Right ventricle myocardium inferior (tissue), 1 donor: ENCODE data around the gene TRAPPC2L. TPM values are rescaled to one million over a fixed set of nuclear protein-coding genes. Genes with fewer than 3 reads are reported as not detected.

Experiments
- ATAC-seq: fragments of 200-7000 bp; cut with Tn5 transposase; one replicate; pipeline ENCODE4 v1.9.1; 2020; ENCODE audit warnings: mild to moderate bottlenecking, moderate library complexity
- DNase-seq: peaks from one replicate; pipeline ENCODE4 v3.0.0; 2021; ENCODE audit errors: missing footprints
- intact Hi-C: fragments of 100-400 bp; cut with DNase I; formaldehyde crosslinking; loops from one replicate; pipeline ENCODE4 v1.11.0; 2022
- total RNA-seq: library from RNA; stranded (reverse); fragmentation: NEBNext Ultra II Directional; extraction: Animal tissue kit (Norgen Biotek cat#: 25700); gene quantifications from one replicate; pipeline ENCODE4 v1.2.1, GENCODE V29; 2021
- donor health status: DM: no; HTN: yes; CAD: no; lungs with severe emphysema.

Gene TRAPPC2L
- total RNA-seq, 1 donor from 2014 or later, result 58.7 TPM

DNA sequence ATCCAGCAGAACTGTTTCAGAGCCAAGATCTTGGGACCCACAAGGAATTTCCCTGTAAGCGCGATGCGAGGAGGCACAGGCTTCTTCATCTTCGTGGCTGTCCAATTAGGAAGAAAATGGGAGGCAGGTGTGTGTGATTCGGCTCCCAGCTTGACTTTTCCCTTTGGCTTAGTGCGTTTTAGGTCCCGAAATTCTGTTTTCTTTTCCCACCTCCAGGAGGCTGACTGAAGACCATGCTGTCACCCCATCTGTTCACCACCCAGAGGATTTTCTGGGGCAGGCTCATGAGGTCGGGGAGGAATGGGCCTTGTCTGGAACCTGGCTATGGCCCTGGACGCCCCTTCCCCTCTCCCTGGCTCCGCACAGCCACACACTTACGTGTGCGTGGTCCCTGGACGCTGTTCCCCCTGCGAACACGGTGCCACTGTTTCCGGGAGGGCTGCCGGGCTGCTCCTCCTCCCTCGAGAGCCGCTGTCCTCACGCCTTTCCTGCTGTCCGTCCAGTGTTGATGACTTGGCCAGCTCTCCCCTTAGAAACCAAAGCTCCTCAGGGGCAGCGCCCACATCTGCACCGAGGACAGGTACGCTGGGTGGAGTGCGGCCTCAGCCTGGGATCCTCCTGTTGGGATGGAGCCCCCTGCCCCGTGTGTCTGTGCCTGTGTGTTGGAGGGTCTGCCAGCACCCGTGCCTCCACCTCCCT, 12.2 kb downstream of the TRAPPC2L start:
- intact Hi-C loops, result no loop called here
- ATAC-seq (no peak), DNase-seq (no peak)

DNA sequence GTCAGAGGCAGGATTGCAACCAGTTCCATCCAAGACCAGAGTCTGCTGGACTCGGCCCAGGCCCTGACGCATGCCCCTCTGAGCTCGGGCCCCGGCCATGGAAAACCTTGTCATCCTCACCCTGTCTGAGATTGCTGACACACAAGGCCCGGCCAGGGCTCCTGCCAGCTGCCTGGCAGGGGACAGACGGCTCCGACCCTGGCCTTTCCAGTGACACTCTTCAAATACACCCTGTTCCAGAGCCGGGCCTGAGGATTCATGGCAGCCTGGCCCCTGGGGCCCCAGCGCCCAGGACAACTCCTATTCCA, 12.7 kb downstream of the TRAPPC2L start:
- intact Hi-C loops, result no loop called here
- peak; percentile 73 for ATAC-seq
- peak; percentile 85 for DNase-seq

DNA sequence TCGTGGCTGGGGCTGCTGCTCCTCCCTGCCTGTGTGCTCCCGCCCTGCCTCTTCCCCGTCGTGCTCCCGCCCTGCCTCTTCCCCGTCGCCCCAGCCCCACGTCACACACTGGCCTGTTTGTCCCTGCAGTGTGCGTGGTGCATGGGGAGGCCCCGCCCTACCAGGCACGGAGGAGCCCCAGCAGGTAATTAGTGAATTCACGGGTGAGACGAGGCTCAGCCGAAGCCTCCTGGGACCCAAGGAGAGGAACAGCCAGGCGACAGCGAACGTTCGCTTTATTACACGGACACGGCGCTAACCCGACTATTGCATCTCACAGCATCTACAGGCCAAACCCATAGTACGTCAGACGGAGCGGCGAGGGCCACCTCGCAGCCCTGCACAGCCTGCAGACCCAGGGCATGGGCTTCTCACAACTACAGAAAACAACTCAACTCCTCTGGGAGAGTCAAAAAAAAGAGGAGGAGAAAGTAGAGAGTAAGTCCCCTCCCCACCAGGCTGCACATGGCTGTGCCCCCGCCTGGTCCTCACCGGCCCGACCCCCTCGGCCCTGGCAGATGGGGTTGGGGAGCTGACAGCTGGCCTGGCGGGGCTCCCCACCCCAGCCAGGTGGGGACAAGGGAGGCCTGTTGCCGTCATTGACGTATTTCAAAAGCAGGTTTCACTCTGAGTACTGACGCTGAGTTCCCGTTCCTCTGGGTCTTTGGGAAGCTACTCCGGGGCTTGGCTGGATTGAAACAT, 13.9 kb downstream of the TRAPPC2L start:
- ATAC-seq (no peak), DNase-seq (no peak)
- intact Hi-C loops, result no loop called here

DNA sequence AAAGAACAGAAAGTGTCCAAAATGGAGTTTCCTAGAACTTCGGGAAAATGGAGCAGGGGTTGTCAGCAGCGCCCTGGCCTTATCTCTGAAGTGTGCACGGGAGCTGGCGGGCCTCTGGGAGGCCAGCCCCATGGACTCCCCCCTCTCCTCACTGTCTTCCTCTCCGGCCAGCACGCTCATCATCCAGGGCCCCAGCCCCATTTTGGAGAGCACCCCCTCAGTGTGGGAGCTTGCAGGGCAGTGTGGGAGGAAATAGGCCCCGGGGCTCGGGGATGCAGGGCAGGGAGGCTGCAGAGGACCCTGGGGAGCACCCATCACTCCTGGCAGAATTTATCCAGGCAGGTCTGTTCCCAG, 14.4 kb downstream of the TRAPPC2L start:
- DNase-seq, result no peak
- intact Hi-C loops, result no loop called here
- no peak for ATAC-seq

DNA sequence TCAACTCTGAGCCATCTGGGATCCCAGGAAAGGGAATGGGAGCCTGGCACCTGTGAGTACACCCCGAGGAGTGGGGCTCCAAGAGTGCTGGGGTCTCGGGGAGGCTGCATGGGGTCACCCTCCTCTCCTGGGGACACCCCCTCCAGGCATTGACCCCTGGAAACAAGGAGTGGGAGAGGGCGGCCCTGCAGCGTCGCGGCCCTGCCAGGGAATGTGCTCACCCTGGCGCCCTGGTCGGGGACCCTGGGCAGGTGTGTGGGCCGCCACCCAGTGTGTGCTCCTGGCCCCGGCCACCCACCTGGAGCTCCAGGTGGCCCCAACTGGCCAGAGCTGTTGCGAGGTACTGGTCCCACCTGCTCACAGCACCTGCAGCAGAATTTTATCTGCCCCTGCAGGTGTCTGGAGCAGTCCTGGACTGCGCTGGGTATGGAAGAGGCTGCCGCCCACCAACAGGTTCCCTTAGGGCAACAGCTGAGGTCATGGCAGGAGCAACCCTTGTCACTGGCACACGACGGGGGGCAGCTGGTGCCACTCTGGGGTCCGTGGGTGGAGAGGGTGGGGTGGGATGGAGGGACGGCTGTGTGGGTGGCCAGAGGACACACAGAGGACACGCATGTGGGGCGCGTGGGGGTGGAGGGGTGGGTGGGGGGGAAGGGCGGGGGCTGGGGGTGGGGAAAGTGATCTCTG, 14.9 kb downstream of the TRAPPC2L start:
- no peak for DNase-seq
- no peak for ATAC-seq
- intact Hi-C loops, result no loop called here

DNA sequence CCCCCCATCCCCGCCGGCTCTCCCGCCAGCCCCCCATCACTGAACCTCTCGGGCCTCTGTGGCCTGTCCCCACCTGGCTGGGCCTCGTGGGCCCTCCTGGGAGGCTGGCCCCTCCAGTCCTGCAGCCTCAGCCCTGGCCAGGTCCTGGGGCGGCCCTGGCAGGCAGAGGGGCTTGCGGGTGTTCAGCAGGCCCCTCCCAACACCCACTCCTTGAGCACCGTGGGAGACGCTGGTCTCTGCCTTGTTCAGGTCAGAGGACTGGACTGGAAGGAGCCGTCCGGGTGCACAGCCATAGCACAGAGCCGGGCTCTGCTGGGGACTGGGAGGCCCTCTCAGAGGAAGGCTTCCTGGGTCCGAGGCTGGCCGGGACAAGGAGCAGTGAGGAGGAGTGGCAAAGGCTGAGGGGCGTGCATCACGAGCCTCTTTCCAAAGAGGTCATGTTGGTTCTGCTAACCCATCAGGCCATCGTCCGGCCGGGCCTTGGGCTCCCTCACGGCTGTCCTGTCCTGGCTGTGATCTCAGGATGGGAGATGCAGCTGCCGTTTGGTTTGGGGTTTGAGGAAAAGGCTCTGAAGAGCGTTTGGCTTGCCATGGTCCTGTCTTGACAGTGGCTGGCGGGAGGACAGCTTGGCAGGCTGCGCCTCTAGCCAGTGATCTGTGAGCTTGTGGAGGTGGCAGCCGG, 15.9 kb downstream of the TRAPPC2L start:
- DNase-seq, result no peak
- no peak for ATAC-seq
- intact Hi-C loops, result no loop called here

DNA sequence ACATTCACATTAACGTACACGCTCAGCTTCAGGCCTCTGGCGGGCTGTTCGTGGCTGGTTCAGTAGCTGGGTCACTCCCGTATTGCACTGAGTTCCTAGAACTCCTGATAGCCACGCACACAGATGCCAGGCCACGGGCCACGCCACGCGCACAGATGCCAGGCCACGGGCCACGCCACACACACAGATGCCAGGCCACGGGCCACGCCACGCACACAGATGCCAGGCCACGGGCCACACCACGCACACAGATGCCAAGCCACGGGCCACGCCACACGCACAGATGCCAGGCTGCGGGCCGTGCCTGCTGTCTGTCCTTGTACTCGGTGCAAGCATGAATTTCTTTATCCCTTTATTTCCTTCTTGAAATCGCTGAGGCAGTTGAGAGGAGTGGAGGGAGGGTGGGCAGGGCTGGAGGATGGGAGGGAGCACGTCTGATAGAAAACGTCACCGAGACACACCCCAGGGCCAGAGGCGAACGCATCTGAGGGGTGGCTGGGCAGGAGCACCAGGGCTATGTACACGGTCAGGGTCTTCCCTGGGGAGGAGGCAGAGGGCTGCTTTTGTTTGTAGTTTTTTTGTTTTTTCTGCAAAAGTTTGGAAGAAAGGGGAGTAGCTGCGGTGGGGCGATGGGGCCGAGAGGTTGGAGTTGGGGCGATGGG, 18.1 kb downstream of the TRAPPC2L start:
- no peak for DNase-seq
- ATAC-seq, result no peak
- intact Hi-C loops, result no loop called here

DNA sequence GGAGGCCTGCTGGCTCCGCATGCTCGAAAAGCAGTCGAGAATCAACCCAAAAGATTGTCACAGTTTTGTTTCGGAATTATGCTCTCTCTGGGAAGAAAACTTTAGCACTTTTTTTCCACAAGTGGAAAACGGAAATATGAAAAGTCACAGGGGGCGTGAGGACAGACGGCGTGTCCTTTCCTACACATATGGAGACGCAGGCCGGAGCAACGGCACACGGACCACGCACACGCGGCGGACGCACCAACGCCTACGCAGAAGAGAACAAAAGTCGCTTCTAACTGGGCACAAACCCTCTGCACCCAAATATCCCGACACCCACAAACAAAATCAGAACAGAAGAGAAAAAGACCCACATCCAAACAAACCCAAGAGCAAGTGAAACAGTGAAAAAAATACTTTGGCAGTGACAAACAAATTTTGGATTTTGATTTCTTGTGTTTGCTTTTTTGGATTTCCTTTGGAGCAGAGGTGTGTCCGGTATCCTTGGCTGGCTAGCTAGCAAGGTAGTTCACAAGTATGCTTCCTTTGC, 18.8 kb downstream of the TRAPPC2L start:
- no peak for DNase-seq
- intact Hi-C loops, result no loop called here
- ATAC-seq, result no peak

DNA sequence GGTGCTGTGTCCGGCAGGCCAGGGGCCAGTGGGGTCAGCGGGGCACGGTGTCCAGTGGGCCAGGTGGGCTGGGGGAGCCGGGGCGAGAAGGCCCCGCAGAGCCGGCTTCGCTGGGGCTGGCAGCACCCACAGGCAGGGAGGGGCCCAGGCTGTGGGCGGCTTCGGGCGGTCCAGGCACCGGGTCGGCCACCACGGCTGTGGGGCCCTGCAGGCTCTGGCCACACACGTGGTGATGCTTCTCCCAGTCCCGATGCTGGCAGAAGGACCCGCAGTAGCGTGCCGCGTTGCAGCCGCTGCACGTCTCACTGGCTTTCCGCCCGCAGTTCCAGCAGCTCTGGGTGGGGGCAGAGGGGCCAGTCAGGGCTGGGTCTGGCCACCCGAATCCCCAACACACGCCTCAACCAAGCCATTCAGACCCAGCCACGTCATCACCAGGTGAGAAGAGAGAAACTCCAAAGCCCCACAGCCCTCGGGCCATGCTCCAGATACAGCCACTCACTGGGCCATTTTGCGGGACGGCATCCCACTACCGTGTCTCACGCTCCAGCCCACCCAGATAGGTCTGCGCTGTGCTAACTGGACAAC, 20.1 kb downstream of the TRAPPC2L start:
- intact Hi-C loops, result no loop called here
- DNase-seq (no peak), ATAC-seq (no peak)

DNA sequence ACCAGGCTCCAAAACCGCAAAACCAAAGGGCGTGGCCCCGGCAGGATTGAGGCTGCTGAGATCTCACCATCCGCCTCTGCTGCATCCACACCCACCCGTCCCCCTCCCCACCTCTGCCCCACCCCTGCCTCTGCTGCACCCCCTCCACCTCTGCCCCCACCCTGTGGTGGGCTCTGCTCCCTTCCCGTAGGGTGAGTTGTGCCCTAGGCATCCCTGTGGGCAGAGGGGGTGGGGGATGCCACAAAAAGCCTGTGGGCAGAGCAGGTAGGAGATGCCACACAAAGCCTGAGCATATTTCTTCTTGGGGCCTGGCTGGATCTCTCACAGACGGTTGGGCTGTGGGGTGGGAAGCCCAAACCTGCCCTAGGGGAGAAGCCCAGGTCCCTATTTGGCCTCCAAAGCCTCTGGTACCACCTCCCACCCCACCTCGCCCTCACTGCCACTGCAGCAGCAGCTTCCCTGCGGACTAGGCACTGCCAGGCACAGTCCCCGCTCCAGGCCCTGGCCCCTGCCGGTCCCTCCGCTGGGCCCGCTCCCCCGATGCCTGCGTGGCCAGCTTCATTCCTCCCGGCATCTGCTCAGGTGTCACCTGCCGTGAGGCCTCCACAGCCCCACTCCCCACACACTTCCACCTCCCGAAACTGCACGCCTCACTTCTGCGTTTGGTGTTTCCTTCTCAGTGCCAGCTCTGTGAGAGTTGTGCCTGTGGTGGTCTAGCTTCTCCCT, 20.8 kb downstream of the TRAPPC2L start:
- intact Hi-C loops, result no loop called here
- no peak for DNase-seq
- no peak for ATAC-seq

DNA sequence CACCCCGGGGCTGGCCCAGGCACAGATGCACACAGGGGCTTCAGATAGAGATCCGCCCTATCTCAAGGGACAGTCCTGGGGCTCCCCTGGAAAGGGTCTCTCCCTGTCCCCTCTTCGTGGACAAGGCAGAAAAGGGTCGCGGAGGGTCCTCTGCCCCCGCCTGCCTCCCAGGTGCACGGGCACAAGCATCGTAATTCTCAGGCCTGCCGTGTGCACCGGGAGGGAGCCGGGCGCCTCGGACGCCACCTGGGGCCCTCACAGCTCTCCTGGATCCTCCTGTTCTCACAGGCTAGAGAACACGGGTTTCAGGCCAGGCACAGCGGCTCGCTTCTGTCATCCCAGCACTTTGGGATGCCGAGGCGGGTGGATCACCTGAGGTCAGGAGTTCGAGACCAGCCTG, 21.4 kb downstream of the TRAPPC2L start:
- intact Hi-C loops, result no loop called here
- ATAC-seq (no peak), DNase-seq (no peak)

DNA sequence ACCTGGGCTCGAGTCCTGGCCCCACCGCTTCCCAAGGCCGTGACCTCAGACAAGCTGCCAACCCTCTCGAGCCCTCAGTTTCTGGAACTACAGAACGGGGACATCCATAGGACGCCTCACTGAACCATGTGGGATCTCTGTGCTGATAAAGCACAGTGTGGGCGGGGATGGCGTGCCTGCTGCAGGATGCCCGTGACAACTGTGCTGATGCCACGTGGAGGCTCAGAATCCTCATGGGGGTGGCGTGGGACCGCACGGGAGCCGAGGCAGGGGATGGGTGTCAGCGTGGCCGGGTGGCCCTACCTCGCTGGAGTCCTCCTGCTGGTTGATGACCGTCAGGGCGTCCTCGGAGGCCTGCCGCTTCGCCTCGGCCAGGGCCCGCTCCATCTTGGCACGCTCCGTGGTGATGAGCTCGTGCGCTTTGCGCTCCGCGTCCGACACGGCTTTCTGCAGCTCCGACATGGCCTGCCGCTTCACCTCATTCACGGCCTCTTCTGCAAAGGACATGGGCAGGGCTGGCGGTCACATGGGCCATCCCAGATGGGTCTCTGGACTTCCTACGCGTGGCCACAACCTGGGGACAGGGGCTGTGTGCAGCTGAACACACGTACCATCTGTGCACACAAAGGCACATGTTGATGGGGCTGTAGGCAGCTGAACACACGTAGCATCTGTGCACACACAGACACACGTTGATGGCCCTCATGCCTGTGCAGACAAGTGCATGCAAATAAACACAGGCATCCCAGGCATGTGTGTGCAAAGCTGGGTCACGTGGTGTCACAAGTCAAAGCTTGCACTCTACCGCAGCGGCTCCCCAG, 22.2 kb downstream of the TRAPPC2L start:
- intact Hi-C loops, result no loop called here
- DNase-seq (no peak), ATAC-seq (no peak)

DNA sequence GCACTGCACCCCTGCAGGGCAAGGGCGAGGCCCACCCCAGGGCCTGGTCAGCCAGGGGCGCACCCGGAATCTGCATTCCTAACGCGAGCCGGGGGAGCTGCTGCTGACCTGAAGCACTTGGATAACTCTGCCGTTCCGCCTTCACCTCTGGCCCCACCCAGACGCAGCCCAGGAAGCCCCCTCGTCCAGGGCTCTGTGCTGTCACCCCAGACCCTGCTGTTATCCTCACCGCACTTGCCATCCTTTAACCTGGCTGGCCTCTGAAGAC, 22.8 kb downstream of the TRAPPC2L start:
- intact Hi-C loops, result no loop called here
- ATAC-seq (no peak), DNase-seq (no peak)

DNA sequence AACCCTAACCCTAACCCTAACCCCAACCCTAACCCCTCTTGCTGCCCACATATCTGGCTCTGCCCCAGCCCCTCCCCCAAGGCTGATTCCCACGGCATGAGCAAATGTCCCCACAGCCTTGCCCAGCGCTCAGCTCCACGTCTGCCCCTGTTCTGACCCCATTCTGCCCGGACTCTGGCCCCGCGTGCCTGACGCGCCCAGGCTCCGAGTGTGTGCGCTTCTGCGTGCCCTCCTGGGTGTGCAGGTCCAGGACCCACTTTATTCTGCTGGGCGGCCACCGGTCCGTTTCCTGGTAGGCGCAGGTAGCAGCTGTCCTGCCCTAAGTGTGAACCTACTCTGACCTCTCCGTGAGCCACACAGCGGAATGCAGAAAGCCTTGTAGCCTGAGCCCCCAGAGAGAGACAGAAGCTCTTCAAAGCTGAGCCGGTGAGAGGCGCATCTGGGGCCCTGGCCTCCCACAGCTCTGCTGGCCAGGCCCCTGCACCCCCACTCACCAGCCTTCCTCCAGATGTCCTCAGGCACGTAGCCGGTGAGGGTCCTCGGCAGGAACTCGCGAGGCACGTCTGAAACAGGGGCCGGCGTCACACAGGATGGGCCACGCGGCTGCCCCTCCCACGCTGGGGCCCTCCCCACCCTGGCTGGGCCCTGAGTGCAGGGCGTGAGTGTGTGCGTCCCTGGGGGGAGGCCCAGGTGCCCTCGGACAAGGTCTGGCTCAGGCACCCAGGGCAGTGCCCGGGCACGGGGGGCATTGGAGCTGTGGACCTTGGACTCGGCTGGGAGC, 23.5 kb downstream of the TRAPPC2L start:
- intact Hi-C loops, result no loop called here
- no peak for ATAC-seq
- DNase-seq, result no peak

DNA sequence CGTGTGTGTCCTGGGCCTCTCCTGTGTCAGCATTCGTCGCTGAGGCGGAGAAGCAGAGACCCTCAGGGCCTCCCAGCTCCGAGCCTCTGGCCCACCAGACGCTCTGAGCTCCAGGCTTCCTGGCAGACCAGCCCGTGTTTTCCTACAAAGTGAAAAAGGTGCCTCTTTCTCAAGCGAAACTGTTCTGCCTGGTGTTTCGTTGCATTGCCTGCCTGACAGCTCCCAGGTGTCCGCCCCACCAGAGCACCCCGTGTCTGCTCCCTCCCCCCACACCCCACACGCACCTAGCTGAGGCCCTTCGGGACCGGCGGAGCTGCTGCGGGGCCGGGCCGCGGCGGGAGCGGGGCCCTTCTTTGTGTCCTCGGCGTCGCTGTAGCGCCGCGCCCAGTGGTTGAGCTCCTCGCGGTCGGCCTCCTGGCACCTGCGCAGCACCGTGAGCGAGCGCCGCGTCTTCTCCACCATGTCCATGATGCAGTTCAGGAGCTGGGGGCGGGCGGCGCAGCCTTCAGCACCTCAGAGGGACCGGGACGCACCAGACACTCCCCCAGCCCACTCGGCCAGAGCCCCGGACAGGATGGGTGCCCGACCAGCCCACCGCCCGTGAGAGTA, 24.2 kb downstream of the TRAPPC2L start:
- DNase-seq (no peak), ATAC-seq (no peak)
- intact Hi-C loops, result no loop called here

DNA sequence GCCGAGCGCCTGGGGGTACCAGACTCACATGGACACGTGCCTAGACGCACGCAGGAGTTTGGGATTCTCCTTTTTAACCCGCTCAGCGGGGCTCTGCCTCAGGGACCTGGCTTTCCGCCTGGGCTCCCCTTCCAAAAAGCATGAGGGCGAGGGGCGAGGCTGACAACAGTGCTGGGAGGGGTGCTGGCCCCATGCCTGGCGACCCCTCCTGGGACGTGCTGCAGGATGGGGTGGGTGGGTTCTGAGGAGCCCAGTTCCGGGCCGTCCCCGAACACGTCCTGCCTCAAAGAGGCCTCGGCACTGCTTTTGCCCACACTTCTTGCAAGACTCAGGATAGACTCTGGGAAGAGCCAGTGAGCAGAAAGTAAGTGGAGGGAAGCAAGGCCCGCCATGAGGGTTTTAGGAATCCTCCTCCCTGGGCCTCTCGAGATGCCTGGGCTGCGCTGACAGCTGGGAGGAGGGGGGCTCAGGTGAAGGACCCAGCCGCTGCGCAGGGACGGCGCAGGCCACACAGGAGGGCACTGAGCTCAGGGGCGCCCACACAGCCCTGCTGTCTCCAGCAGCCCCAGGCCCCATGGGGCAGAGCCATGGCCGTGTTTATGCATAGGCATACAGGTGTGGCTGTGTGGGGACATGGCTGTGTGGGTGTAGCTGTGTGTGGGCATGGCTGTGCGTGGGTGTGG, 24.9 kb downstream of the TRAPPC2L start:
- ATAC-seq (no peak), DNase-seq (no peak)
- intact Hi-C loops, result no loop called here
